ENCODE data around the gene FAM229A.

Gene FAM229A

GRCh38 chr1:32346532-32347157 is 15.6 kb downstream of the FAM229A start:
- H3K4ac ChIP-seq (ENCODE audit: low read length): no peak overlapping the region
- H3K79me1 ChIP-seq (ENCODE audit: low read depth, low read length): no peaks in the 10 kb centered on the region
- H3K4me1 ChIP-seq (ENCODE audit: control insufficient read depth in 2 of 2, insufficient read depth in 1 of 2, low read depth in 1 of 2, low read length in 2 of 2): no peaks in the 10 kb centered on the region
- H4K91ac ChIP-seq (ENCODE audit: low read depth, low read length, poor library complexity): no peak overlapping the region
- no peak overlapping the region for H3K4me2 ChIP-seq (ENCODE audit: insufficient read depth, low read length, poor library complexity, severe bottlenecking)
- H3K36me3 ChIP-seq (replicated peaks in 1 of 2; ENCODE audit: control insufficient read depth in 2 of 2, insufficient read depth in 2 of 2, low read length in 2 of 2): no peaks in the 10 kb centered on the region
- no peak overlapping the region for H2AK5ac ChIP-seq (ENCODE audit: low read depth, low read length)
- H2AFZ ChIP-seq (ENCODE audit: low read length): no peak overlapping the region
- no peak overlapping the region for H2BK15ac ChIP-seq (ENCODE audit: low read length)
- DNase-seq (ENCODE audit: low spot score): no peak
- H2BK120ac ChIP-seq (ENCODE audit: low read depth, low read length): no peak overlapping the region
- no peak overlapping the region for H2BK12ac ChIP-seq (ENCODE audit: low read length)
- H2BK5ac ChIP-seq (ENCODE audit: low read length): no peak overlapping the region
- peak overlapping the region; percentile 1 for H3K9ac ChIP-seq (ENCODE audit: low read depth, low read length, poor library complexity)
- H3K27ac ChIP-seq (replicated peaks; ENCODE audit: low read length): no peak overlapping the region
- H3K9me3 ChIP-seq (replicated peaks in 1 of 2; ENCODE audit: control insufficient read depth in 2 of 2, insufficient read depth in 1 of 2, low read depth in 1 of 2, low read length in 2 of 2): peaks cover 4 to 5% of the 10 kb centered on the region in 2 donors
- no peak overlapping the region for H3K4me3 ChIP-seq (ENCODE audit: low read length in 2 of 2)
- no peak overlapping the region for H3K23ac ChIP-seq (ENCODE audit: low read depth, low read length, poor library complexity)
- no peak overlapping the region for H4K8ac ChIP-seq (ENCODE audit: low read depth, low read length)
- no peaks in the 10 kb centered on the region for H3K27me3 ChIP-seq (ENCODE audit: control insufficient read depth in 3 of 3, insufficient read depth in 3 of 3, low read depth in 1 of 3, low read length in 3 of 3)
- WGBS, 2 donors (ENCODE audit: extremely low coverage in 2 of 2, insufficient read length in 2 of 2, insufficient replicate concordance in 1 of 2): no CpG with 5 or more reads among the region's 9 CpGs
- no peak overlapping the region for H3K18ac ChIP-seq (ENCODE audit: low read length)
- H3K14ac ChIP-seq (ENCODE audit: low read length): no peak overlapping the region

GRCh38 chr1:32345289-32345827 is 16.9 kb downstream of the FAM229A start:
- no peak overlapping the region for H3K4ac ChIP-seq (ENCODE audit: low read length)
- no peaks in the 10 kb centered on the region for H3K36me3 ChIP-seq (replicated peaks in 1 of 2; ENCODE audit: control insufficient read depth in 2 of 2, insufficient read depth in 2 of 2, low read length in 2 of 2)
- H2BK15ac ChIP-seq (ENCODE audit: low read length): no peak overlapping the region
- H3K4me1 ChIP-seq (ENCODE audit: control insufficient read depth in 2 of 2, insufficient read depth in 1 of 2, low read depth in 1 of 2, low read length in 2 of 2): no peaks in the 10 kb centered on the region
- H3K23ac ChIP-seq (ENCODE audit: low read depth, low read length, poor library complexity): peak overlapping the region; percentile 49
- H4K91ac ChIP-seq (ENCODE audit: low read depth, low read length, poor library complexity): no peak overlapping the region
- H3K4me2 ChIP-seq (ENCODE audit: insufficient read depth, low read length, poor library complexity, severe bottlenecking): no peak overlapping the region
- no peak overlapping the region for H4K8ac ChIP-seq (ENCODE audit: low read depth, low read length)
- peak overlapping the region in 1 of 2 donors; percentile 43 for H3K4me3 ChIP-seq (ENCODE audit: low read length in 2 of 2)
- H3K14ac ChIP-seq (ENCODE audit: low read length): no peak overlapping the region
- no peak overlapping the region for H3K9ac ChIP-seq (ENCODE audit: low read depth, low read length, poor library complexity)
- no peak overlapping the region for H3K18ac ChIP-seq (ENCODE audit: low read length)
- H2BK120ac ChIP-seq (ENCODE audit: low read depth, low read length): no peak overlapping the region
- no CpG with 5 or more reads among the region's 8 CpGs for WGBS, 2 donors (ENCODE audit: extremely low coverage in 2 of 2, insufficient read length in 2 of 2, insufficient replicate concordance in 1 of 2)
- H3K79me1 ChIP-seq (ENCODE audit: low read depth, low read length): no peaks in the 10 kb centered on the region
- no peak overlapping the region for H2AFZ ChIP-seq (ENCODE audit: low read length)
- H3K9me3 ChIP-seq (replicated peaks in 1 of 2; ENCODE audit: control insufficient read depth in 2 of 2, insufficient read depth in 1 of 2, low read depth in 1 of 2, low read length in 2 of 2): peaks cover 0 to under 1% of the 10 kb centered on the region in 2 donors
- H2AK5ac ChIP-seq (ENCODE audit: low read depth, low read length): no peak overlapping the region
- H3K27ac ChIP-seq (replicated peaks; ENCODE audit: low read length): no peak overlapping the region
- H2BK12ac ChIP-seq (ENCODE audit: low read length): no peak overlapping the region
- no peak overlapping the region for H2BK5ac ChIP-seq (ENCODE audit: low read length)
- H3K27me3 ChIP-seq (ENCODE audit: control insufficient read depth in 3 of 3, insufficient read depth in 3 of 3, low read depth in 1 of 3, low read length in 3 of 3): no peaks in the 10 kb centered on the region
- DNase-seq (ENCODE audit: low spot score): no peak

- no peaks in the 10 kb centered on the region for H3K36me3 ChIP-seq (replicated peaks in 1 of 2; ENCODE audit: control insufficient read depth in 2 of 2, insufficient read depth in 2 of 2, low read length in 2 of 2)
- no peak overlapping the region for H3K9ac ChIP-seq (ENCODE audit: low read depth, low read length, poor library complexity)
- no peak overlapping the region for H3K4me2 ChIP-seq (ENCODE audit: insufficient read depth, low read length, poor library complexity, severe bottlenecking)
- no peak overlapping the region for H3K4me3 ChIP-seq (ENCODE audit: low read length in 2 of 2)
- H3K9me3 ChIP-seq (replicated peaks in 1 of 2; ENCODE audit: control insufficient read depth in 2 of 2, insufficient read depth in 1 of 2, low read depth in 1 of 2, low read length in 2 of 2): no peaks in the 10 kb centered on the region
- H3K18ac ChIP-seq (ENCODE audit: low read length): no peak overlapping the region
- H3K4ac ChIP-seq (ENCODE audit: low read length): no peak overlapping the region
- no peak overlapping the region for H2BK5ac ChIP-seq (ENCODE audit: low read length)
- no peak overlapping the region for H3K27ac ChIP-seq (replicated peaks; ENCODE audit: low read length)
- H2BK12ac ChIP-seq (ENCODE audit: low read length): no peak overlapping the region
- H3K27me3 ChIP-seq (ENCODE audit: control insufficient read depth in 3 of 3, insufficient read depth in 3 of 3, low read depth in 1 of 3, low read length in 3 of 3): no peaks in the 10 kb centered on the region
- no peak overlapping the region for H2BK120ac ChIP-seq (ENCODE audit: low read depth, low read length)
- H4K8ac ChIP-seq (ENCODE audit: low read depth, low read length): no peak overlapping the region
- no peak for DNase-seq (ENCODE audit: low spot score)
- H3K4me1 ChIP-seq (ENCODE audit: control insufficient read depth in 2 of 2, insufficient read depth in 1 of 2, low read depth in 1 of 2, low read length in 2 of 2): peaks cover 12 to 13% of the 10 kb centered on the region in 2 donors
- no peak overlapping the region for H2BK15ac ChIP-seq (ENCODE audit: low read length)
- no peaks in the 10 kb centered on the region for H3K79me1 ChIP-seq (ENCODE audit: low read depth, low read length)
- H3K14ac ChIP-seq (ENCODE audit: low read length): no peak overlapping the region
- WGBS, 2 donors (ENCODE audit: extremely low coverage in 2 of 2, insufficient read length in 2 of 2, insufficient replicate concordance in 1 of 2): no CpG with 5 or more reads among the region's 10 CpGs
- H3K23ac ChIP-seq (ENCODE audit: low read depth, low read length, poor library complexity): no peak overlapping the region
- no peak overlapping the region for H2AK5ac ChIP-seq (ENCODE audit: low read depth, low read length)
- no peak overlapping the region for H2AFZ ChIP-seq (ENCODE audit: low read length)
- no peak overlapping the region for H4K91ac ChIP-seq (ENCODE audit: low read depth, low read length, poor library complexity)
These were observed 19.6 kb downstream of the FAM229A start for GRCh38 chr1:32342704-32343103.

GRCh38 chr1:32341971-32342370 is 20.3 kb downstream of the FAM229A start:
- Histone ChIP-seq H3K4ac (ENCODE audit: low read length) (no peak overlapping the region), H3K4me1 (ENCODE audit: control insufficient read depth in 2 of 2, insufficient read depth in 1 of 2, low read depth in 1 of 2, low read length in 2 of 2) (peaks cover 18 to 21% of the 10 kb centered on the region in 2 donors), H3K23ac (ENCODE audit: low read depth, low read length, poor library complexity) (no peak overlapping the region), H2BK5ac (ENCODE audit: low read length) (no peak overlapping the region), H3K27me3 (ENCODE audit: control insufficient read depth in 3 of 3, insufficient read depth in 3 of 3, low read depth in 1 of 3, low read length in 3 of 3) (no peaks in the 10 kb centered on the region), H3K79me1 (ENCODE audit: low read depth, low read length) (no peaks in the 10 kb centered on the region), H3K4me2 (ENCODE audit: insufficient read depth, low read length, poor library complexity, severe bottlenecking) (no peak overlapping the region), H2BK12ac (ENCODE audit: low read length) (no peak overlapping the region), H3K27ac (replicated peaks; ENCODE audit: low read length) (no peak overlapping the region), H4K8ac (ENCODE audit: low read depth, low read length) (no peak overlapping the region), H4K91ac (ENCODE audit: low read depth, low read length, poor library complexity) (no peak overlapping the region), H3K9ac (ENCODE audit: low read depth, low read length, poor library complexity) (no peak overlapping the region), H3K4me3 (ENCODE audit: low read length in 2 of 2) (no peak overlapping the region), H3K14ac (ENCODE audit: low read length) (no peak overlapping the region), H2AFZ (ENCODE audit: low read length) (no peak overlapping the region), H2BK120ac (ENCODE audit: low read depth, low read length) (no peak overlapping the region), H2AK5ac (ENCODE audit: low read depth, low read length) (no peak overlapping the region), H3K18ac (ENCODE audit: low read length) (no peak overlapping the region), H2BK15ac (ENCODE audit: low read length) (no peak overlapping the region), H3K36me3 (replicated peaks in 1 of 2; ENCODE audit: control insufficient read depth in 2 of 2, insufficient read depth in 2 of 2, low read length in 2 of 2) (no peaks in the 10 kb centered on the region), H3K9me3 (replicated peaks in 1 of 2; ENCODE audit: control insufficient read depth in 2 of 2, insufficient read depth in 1 of 2, low read depth in 1 of 2, low read length in 2 of 2) (no peaks in the 10 kb centered on the region)
- WGBS, 2 donors (ENCODE audit: extremely low coverage in 2 of 2, insufficient read length in 2 of 2, insufficient replicate concordance in 1 of 2): no CpG with 5 or more reads among the region's 5 CpGs
- no peak for DNase-seq (ENCODE audit: low spot score)

Data from neuronal stem cell (in vitro differentiated cells).